Measurements from ENCODE around the gene NAA11. TPM values are rescaled to one million over a fixed set of nuclear protein-coding genes. Genes with fewer than 3 reads are reported as not detected.
A peak's percentile ranks its signal among the peaks of the same experiment; 100 is the strongest.
"Not testable (repeated sequence)": the region's sequence is repeated elsewhere in the genome, so short reads cannot be mapped to it uniquely, and the experiment has no call there.

Gene NAA11
- total and polyA plus RNA-seq, 5 experiments from 2014 or later, result not detected

DNA sequence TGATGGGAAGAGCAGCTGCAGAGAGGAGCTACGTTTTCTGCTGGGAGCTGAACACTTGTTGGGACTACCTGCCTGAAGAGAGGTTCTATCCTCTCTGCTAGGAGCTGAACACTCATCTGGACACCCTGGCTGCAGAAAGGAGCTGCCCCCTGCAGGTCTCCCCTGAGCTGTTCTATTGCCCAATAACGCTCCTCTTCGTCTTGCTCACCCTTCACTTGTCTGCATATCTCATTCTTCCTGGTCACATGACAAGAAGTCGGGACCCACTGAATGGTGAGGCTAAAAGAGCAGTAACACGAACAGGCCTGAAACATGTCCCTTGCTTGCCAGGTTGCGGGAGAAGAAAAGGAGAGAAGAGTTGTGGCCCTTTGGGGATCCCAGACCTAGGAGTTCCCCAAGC lies 27.8 kb downstream of the NAA11 start:
- Mint-ChIP-seq H3K27me3 (peaks cover 0 to 6% (median 0%) of the 10 kb centered on the region in 5 donors), H3K4me1 (no peaks in the 10 kb centered on the region), H3K9me3 (no peaks in the 10 kb centered on the region), H3K4me3 (no peak overlapping the region), H3K27ac (no peak overlapping the region), H3K36me3 (no peaks in the 10 kb centered on the region)
- POLR2A ChIA-PET, result no interaction called here
- DNase-seq, result no peak
- ATAC-seq, result no peak

GRCh38 chr4:79297479-79297878 lies 28.4 kb downstream of the NAA11 start:
- Mint-ChIP-seq H3K4me3 (no peak overlapping the region), H3K4me1 (no peaks in the 10 kb centered on the region), H3K9me3 (no peaks in the 10 kb centered on the region), H3K27me3 (peaks cover 0 to 6% (median 0%) of the 10 kb centered on the region in 5 donors), H3K27ac (no peak overlapping the region), H3K36me3 (no peaks in the 10 kb centered on the region)
- peak in 1 of 10 donors; percentile 51 for DNase-seq
- no peak for ATAC-seq
- POLR2A ChIA-PET, result no interaction called here

DNA sequence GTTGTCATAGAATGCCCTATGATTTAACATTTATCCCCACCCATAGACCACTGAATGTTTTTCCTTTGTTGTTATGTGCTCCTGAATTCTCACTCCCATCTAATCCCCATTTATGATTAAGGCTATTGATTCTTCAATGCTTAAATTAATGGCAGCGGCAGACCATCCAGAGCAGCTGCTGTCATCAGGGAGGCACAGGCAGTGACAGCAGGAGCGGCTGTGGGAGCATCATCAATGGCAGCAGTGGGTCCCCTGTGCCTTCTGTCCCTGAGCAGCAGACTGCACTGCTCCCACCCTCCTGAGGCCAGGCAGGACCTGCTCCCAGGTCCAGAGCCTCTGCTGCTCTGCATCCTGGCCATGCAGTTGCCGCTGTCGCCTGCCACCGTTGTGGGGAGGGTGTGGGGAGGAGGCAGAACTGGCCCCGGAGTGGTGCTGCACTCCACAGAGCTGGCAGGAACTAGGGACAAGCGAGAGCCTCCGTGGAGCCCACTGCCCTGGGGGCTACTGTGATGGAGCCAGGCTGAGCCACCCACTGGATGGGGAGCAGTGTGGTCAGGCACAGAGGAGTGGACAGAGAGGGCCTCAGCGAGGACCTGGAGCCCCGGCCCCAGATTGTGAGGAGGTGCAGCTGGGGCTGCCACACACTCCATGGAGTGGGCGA lies 29.0 kb downstream of the NAA11 start:
- Mint-ChIP-seq H3K27ac (no peak overlapping the region), H3K36me3 (no peaks in the 10 kb centered on the region), H3K4me3 (no peak overlapping the region), H3K27me3 (peaks cover 0 to 6% (median 0%) of the 10 kb centered on the region in 5 donors), H3K9me3 (no peaks in the 10 kb centered on the region), H3K4me1 (no peaks in the 10 kb centered on the region)
- no peak for ATAC-seq
- no peak for DNase-seq
- POLR2A ChIA-PET, result no interaction called here

DNA sequence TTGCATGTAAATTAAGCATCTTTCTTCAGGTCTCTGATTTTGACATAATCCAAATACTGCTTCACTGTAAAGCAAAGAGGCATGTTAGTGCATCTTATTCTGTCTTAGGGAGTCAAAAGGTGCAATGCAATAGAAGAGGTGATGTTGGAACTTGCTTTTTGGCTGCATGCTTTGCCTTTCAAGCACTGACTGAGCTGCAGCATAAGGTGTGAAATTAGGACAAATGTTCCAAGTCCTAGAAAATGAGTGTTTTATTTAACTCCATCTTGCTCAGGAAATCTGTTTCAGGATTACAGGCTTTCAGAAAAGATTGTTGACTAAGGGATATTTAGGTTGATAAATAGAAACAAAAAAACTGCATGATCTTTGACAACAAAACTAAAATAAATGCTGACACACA lies 30.8 kb downstream of the NAA11 start:
- H3K4me1 Mint-ChIP-seq, result no peaks in the 10 kb centered on the region
- no peaks in the 10 kb centered on the region for H3K9me3 Mint-ChIP-seq
- H3K27me3 Mint-ChIP-seq, result peaks cover 0 to 6% (median 0%) of the 10 kb centered on the region in 5 donors
- H3K4me3 Mint-ChIP-seq, result no peak overlapping the region
- no peak overlapping the region for H3K27ac Mint-ChIP-seq
- DNase-seq (no peak), ATAC-seq (no peak)
- POLR2A ChIA-PET, result no interaction called here
- no peaks in the 10 kb centered on the region for H3K36me3 Mint-ChIP-seq

GRCh38 chr4:79294064-79294463 lies 31.8 kb downstream of the NAA11 start:
- H3K27me3 Mint-ChIP-seq, result peaks cover 0 to 6% (median 0%) of the 10 kb centered on the region in 5 donors
- no peaks in the 10 kb centered on the region for H3K36me3 Mint-ChIP-seq
- DNase-seq (no peak), ATAC-seq (no peak)
- no peak overlapping the region for H3K4me3 Mint-ChIP-seq
- H3K27ac Mint-ChIP-seq, result no peak overlapping the region
- H3K4me1 Mint-ChIP-seq, result no peaks in the 10 kb centered on the region
- no peaks in the 10 kb centered on the region for H3K9me3 Mint-ChIP-seq
- POLR2A ChIA-PET, result no interaction called here

GRCh38 chr4:79292008-79292407 lies 33.9 kb downstream of the NAA11 start:
- Mint-ChIP-seq H3K27ac (no peak overlapping the region), H3K36me3 (no peaks in the 10 kb centered on the region), H3K9me3 (no peaks in the 10 kb centered on the region), H3K4me3 (no peak overlapping the region), H3K27me3 (peaks cover 0 to 3% (median 0%) of the 10 kb centered on the region in 5 donors), H3K4me1 (no peaks in the 10 kb centered on the region)
- ATAC-seq, result no peak
- no peak for DNase-seq
- POLR2A ChIA-PET, result no interaction called here

DNA sequence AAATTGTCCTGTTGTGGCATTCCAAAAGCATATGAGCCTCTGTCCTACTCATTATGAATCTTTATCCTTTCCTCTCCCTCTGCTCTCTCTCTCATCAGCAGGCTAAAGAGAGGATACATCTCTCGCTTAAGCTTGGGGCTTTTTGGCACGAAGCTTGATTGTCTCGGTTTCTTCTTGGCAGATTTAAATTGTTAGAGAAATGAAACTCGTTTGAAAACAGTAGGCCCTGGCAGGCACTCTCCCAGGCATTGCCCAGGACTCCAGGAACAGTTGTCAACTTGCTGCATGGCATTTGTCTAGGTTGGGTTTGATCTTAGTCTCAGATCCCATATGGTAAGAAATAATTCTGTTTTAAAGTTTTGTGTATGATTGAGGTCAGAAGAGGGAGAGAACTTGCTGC lies 35.5 kb downstream of the NAA11 start:
- no peak for ATAC-seq
- Mint-ChIP-seq H3K36me3 (no peaks in the 10 kb centered on the region), H3K27ac (no peak overlapping the region), H3K4me3 (no peak overlapping the region), H3K9me3 (no peaks in the 10 kb centered on the region), H3K4me1 (no peaks in the 10 kb centered on the region), H3K27me3 (no peaks in the 10 kb centered on the region)
- no peak for DNase-seq
- POLR2A ChIA-PET, result no interaction called here

DNA sequence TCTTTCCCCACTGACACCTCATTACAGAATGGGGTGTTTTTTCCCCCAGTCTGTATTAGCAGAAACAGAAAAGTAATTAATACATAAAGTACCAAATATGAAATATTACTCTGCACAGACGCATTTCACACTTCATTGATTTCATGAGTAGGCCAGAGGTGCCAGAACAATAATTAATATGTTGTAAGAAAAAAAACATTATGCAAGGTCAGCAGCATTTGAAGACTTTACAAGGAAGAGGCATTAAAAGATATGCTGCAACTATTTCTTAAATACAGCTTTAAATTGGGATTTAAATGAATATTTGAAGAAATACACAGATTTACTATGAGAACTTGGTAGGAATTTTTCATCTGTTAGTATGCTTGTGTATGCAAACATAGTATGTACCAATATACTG lies 37.7 kb downstream of the NAA11 start:
- DNase-seq, result no peak
- no peaks in the 10 kb centered on the region for H3K36me3 Mint-ChIP-seq
- ATAC-seq, result no peak
- H3K9me3 Mint-ChIP-seq, result no peaks in the 10 kb centered on the region
- no peaks in the 10 kb centered on the region for H3K27me3 Mint-ChIP-seq
- POLR2A ChIA-PET, result no interaction called here
- H3K27ac Mint-ChIP-seq, result no peak overlapping the region
- H3K4me3 Mint-ChIP-seq, result no peak overlapping the region
- H3K4me1 Mint-ChIP-seq, result no peaks in the 10 kb centered on the region

- Mint-ChIP-seq H3K4me1 (no peaks in the 10 kb centered on the region), H3K4me3 (no peak overlapping the region), H3K36me3 (no peaks in the 10 kb centered on the region), H3K27me3 (no peaks in the 10 kb centered on the region), H3K9me3 (no peaks in the 10 kb centered on the region), H3K27ac (no peak overlapping the region)
- DNase-seq (no peak), ATAC-seq (no peak)
- POLR2A ChIA-PET, result no interaction called here
These were observed 38.1 kb downstream of the NAA11 start for GRCh38 chr4:79287718-79288117.

DNA sequence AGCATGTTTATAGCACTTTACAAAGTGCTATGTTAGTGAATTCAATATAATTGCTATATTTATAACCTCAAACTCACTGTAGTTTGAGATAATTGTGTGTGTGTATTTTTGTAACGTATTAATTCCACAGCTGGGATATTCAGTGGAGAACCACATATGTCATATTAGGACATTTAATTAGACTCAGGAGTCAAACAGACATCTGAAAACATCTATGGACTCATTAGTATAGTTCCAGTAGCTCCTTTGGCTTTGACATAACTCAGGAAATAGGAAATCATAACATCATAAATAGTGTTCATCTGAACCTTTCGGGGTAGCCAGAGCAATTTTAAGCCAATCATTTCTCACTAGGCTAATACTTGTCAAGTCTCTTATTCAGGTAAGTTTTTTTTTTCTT lies 38.8 kb downstream of the NAA11 start:
- H3K27ac Mint-ChIP-seq, result no peak overlapping the region
- no peaks in the 10 kb centered on the region for H3K9me3 Mint-ChIP-seq
- H3K4me3 Mint-ChIP-seq, result no peak overlapping the region
- H3K27me3 Mint-ChIP-seq, result no peaks in the 10 kb centered on the region
- POLR2A ChIA-PET, result no interaction called here
- DNase-seq (no peak), ATAC-seq (no peak)
- no peaks in the 10 kb centered on the region for H3K36me3 Mint-ChIP-seq
- no peaks in the 10 kb centered on the region for H3K4me1 Mint-ChIP-seq

DNA sequence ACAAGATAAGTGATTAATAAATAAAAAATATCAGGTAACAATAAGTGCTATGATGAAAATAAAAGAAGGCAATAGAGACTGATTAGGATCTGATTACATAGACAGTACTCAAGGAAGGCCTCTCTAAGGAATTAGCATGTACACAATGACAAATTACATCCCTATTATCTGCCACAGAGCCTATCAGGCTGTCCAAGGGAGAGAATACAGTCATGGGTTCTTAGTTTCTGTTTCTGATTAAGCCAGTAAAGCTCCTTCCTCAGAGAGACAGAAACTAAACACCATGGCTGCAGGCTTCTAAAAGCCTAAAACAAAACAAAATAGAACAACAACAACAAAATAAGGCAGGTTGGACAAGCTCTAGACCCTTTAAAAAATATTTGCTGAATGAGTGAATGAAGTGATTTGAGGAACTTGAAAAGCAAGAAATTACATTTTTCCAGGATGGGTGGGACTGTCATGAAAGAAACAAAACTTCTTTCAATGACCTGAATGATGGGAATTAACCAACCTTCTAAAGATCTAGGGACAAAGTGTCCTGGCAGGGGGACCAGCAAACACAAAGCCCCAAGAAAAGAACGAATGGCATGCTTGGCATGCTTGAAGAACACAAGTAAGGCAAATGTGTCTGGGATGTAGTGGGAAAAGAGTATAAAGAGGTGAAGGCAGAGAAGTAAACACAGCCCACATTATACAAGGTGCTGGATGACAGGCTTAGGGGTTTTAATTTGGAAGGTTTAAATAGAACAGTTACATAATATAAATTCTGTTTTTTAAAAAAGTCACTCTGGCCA lies 44.1 kb downstream of the NAA11 start:
- H3K4me1 Mint-ChIP-seq, result no peaks in the 10 kb centered on the region
- peaks cover 0 to 6% (median 0%) of the 10 kb centered on the region in 9 donors for H3K9me3 Mint-ChIP-seq
- no peak overlapping the region for H3K27ac Mint-ChIP-seq
- peaks cover 0 to 3% (median 0%) of the 10 kb centered on the region in 5 donors for H3K27me3 Mint-ChIP-seq
- DNase-seq, result no peak
- no peak for ATAC-seq
- no peak overlapping the region for H3K4me3 Mint-ChIP-seq
- no peaks in the 10 kb centered on the region for H3K36me3 Mint-ChIP-seq
- POLR2A ChIA-PET, result no interaction called here

DNA sequence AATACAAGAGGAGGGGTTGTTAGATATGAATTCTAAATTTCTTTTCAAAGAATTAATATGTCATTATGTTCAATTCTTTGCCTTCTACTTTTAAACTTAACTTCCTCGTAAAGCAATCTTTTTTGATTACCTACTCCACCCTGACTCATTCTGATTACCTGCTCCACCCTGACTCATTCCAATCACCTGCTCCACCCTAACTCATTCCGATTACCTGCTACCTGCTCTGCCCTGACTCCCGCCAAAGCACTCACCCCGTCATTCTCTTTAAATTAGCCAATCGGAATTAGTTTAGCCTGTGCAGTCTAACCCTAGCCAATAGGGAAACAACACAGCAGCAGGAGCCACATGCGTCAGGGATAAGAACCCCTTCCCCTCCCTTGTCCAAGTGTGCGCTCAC lies 48.4 kb downstream of the NAA11 start:
- DNase-seq, H3K27ac Mint-ChIP-seq, H3K4me3 Mint-ChIP-seq, H3K36me3 Mint-ChIP-seq, ATAC-seq, H3K4me1 Mint-ChIP-seq, H3K27me3 Mint-ChIP-seq, POLR2A ChIA-PET, H3K9me3 Mint-ChIP-seq: not testable (repeated sequence)

DNA sequence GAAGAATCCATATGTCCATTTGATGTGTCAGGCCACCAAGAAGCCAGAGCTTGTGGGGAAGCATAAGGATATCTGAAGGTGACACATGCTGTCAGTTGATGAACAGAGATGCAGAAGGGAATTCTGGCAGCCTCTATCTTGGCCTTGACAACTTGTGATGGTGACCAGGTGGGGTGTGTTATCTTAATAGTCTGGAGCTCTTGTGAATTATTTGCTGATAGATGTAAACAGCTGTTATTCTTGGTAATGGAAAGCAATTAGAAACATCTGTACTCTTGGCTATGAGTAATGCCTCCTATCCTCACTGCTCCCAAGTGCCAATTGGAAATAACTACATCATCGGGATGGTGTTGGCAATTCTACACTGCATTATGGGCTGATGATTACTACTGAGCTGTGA lies 51.9 kb downstream of the NAA11 start:
- ATAC-seq (no peak), DNase-seq (no peak)
- Mint-ChIP-seq H3K4me3 (no peak overlapping the region), H3K27me3 (no peaks in the 10 kb centered on the region), H3K27ac (no peak overlapping the region), H3K36me3 (no peaks in the 10 kb centered on the region), H3K9me3 (peaks cover 0 to 6% (median 0%) of the 10 kb centered on the region in 9 donors), H3K4me1 (no peaks in the 10 kb centered on the region)
- POLR2A ChIA-PET, result no interaction called here

GRCh38 chr4:79272761-79273160 lies 53.1 kb downstream of the NAA11 start:
- ATAC-seq, result no peak
- POLR2A ChIA-PET, result no interaction called here
- no peaks in the 10 kb centered on the region for H3K36me3 Mint-ChIP-seq
- no peaks in the 10 kb centered on the region for H3K4me1 Mint-ChIP-seq
- no peaks in the 10 kb centered on the region for H3K27me3 Mint-ChIP-seq
- no peak for DNase-seq
- no peak overlapping the region for H3K4me3 Mint-ChIP-seq
- no peak overlapping the region for H3K27ac Mint-ChIP-seq
- H3K9me3 Mint-ChIP-seq, result peaks cover 0 to 3% (median 0%) of the 10 kb centered on the region in 9 donors

Data from naive thymus-derived CD8-positive, alpha-beta T cell (primary cell).